Choroid plexus epithelial cell (primary cell): ENCODE measurements around the gene DNAJC8.

Experiments used
- DNase-seq: peaks from one replicate; pipeline ENCODE4 v3.0.0-alpha.2; 2010; ENCODE audit warnings: low read depth
- H3K4me3 ChIP-seq: 2 replicates; pipeline ENCODE4 v1.5.1; 2011; ENCODE audit warnings: low read depth, mild to moderate bottlenecking, control low read depth, low read length, moderate library complexity
- TF ChIP-seq, protein P1 (sequence below): conservative IDR thresholded peaks from 2 replicates; pipeline ENCODE4 v1.5.1; 2011; ENCODE audit warnings: low read depth, mild to moderate bottlenecking, control low read depth, inconsistent platforms, low read length, moderate library complexity

Gene DNAJC8

GRCh38 chr1:28273216-28273860, 40.5 kb upstream of the DNAJC8 start:
- no peak overlapping the region for H3K4me3 ChIP-seq
- DNase-seq = no peak
- TF ChIP-seq, protein P1, sequence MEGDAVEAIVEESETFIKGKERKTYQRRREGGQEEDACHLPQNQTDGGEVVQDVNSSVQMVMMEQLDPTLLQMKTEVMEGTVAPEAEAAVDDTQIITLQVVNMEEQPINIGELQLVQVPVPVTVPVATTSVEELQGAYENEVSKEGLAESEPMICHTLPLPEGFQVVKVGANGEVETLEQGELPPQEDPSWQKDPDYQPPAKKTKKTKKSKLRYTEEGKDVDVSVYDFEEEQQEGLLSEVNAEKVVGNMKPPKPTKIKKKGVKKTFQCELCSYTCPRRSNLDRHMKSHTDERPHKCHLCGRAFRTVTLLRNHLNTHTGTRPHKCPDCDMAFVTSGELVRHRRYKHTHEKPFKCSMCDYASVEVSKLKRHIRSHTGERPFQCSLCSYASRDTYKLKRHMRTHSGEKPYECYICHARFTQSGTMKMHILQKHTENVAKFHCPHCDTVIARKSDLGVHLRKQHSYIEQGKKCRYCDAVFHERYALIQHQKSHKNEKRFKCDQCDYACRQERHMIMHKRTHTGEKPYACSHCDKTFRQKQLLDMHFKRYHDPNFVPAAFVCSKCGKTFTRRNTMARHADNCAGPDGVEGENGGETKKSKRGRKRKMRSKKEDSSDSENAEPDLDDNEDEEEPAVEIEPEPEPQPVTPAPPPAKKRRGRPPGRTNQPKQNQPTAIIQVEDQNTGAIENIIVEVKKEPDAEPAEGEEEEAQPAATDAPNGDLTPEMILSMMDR = no peak

DNA sequence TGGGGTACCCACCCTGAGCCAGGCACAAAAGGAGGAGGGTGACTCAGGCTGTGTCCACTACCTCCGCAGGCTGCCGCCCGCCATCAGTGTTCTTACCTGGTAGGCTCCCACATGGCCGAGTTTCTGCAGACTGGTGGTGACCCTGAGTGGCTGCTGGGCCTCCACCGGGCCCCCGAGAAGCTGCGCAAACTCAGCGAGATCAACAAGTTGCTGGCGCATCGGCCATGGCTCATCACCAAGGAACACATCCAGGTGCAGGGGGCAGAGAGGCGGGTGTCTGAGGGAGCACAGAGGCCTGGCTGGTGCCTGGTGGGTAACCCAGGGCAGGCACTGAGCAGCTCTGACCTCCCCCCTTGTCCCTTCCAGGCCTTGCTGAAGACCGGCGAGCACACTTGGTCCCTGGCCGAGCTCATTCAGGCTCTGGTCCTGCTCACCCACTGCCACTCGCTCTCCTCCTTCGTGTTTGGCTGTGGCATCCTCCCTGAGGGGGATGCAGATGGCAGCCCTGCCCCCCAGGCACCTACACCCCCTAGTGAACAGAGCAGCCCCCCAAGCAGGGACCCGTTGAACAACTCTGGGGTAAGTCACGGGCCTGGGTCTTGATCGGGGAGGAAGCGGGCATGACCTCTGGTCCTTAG, 39.5 kb upstream of the DNAJC8 start:
- TF ChIP-seq, protein P1 = no peak
- H3K4me3 ChIP-seq = no peak overlapping the region
- DNase-seq = no peak

- TF ChIP-seq, protein P1 = no peak
- DNase-seq = no peak
- H3K4me3 ChIP-seq = no peak overlapping the region
Observed at GRCh38 chr1:28269529-28269928, 36.7 kb upstream of the DNAJC8 start.

GRCh38 chr1:28267633-28268032, 34.8 kb upstream of the DNAJC8 start:
- TF ChIP-seq, protein P1 = no peak
- H3K4me3 ChIP-seq = no peak overlapping the region

GRCh38 chr1:28266920-28267322, 34.1 kb upstream of the DNAJC8 start:
- TF ChIP-seq, protein P1 = no peak
- no peak for DNase-seq
- no peak overlapping the region for H3K4me3 ChIP-seq

More at GRCh38 chr1:28267633-28268032, 34.8 kb upstream of the DNAJC8 start:
- DNase-seq = peak; percentile 15

DNA sequence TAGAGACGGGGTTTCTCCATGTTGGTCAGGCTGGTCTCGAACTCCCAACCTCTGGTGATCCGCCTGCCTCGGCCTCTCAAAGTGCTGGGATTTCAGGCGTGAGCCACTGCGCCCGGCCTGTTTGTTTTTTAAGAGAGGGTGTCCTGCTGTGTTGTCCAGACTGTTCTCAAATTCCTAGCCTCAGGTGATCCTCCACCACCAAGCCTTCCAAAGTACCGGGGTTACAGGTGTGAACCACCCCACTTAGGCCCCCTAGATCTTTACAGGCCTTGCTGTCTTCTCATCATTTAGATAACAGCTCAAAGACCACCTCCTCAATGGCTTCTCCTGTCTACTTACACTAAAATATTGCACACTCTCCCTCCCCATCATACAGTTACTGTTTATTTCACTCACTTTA, 32.7 kb upstream of the DNAJC8 start:
- DNase-seq = no peak

More for the DNA sequence above, 32.7 kb upstream of the DNAJC8 start:
- H3K4me3 ChIP-seq = no peak overlapping the region
- TF ChIP-seq, protein P1 = no peak
